ENCODE measurements around the gene STT3B.

DNA sequence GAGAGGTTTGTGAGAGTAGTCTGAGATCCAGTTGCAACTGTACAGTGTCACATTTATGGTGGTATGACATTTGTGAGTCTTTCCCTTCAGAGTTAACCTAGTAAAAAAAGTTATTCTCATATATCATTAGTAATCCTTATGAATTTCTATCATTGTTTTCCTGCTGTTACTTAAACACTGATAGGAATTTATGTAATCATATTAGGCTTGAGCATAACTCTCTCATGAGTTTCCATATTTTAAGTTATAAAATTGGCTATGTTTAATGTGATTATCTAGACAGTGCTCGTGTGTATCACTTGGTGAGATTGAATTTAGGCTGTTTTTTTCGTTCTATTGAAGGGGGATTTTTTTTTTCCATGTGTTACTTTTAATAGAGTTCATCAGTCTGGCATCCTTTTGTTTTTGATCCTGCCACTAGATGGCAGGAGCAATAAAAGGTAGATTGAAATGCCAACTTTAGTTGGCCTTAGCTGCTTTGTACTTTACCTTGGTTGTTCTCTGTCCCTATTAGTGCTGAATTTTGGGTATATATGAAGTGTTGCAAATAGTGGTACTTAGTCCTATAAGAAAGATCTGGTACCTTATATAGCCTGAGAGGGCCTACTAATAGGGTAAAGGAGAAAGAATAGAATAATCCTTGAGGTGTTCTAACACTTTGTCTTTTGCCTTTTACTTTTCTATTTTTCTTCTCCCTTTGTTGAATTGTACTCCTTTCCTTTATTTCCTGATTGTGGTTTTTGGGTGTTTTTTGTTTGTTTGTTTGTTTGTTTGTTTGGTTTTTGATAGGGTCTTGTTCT is 17.9 kb downstream of the STT3B start:
- TF ChIP-seq POLR2A (IDR thresholded peaks at IDR 0.05; ENCODE audit: low read depth, low read length) = no peak
- TF ChIP-seq SPI1 (IDR thresholded peaks at IDR 0.05; ENCODE audit: low read depth, low read length) = no peak
- no peak for TF ChIP-seq POLR2AphosphoS5 (IDR thresholded peaks at IDR 0.05; ENCODE audit: low read depth, low read length)
- TF ChIP-seq TAF1 (IDR thresholded peaks at IDR 0.05; ENCODE audit: low read depth, low read length) = no peak

Data from GM12891 (cell line).